Fibroblast of skin of right quadriceps (primary cell): ENCODE measurements around the gene C2CD4A.
"Not testable (repeated sequence)": the region's sequence is repeated elsewhere in the genome, so short reads cannot be mapped to it uniquely, and the experiment has no call there.

ENCODE experiments used
- DNase-seq: peaks from one replicate; pipeline ENCODE4 v3.0.0-alpha.2; 2013

Gene C2CD4A

GRCh38 chr15:62066663-62067447, at the start of gene C2CD4A:
C2CD4A (plus strand) TSS chr15:62066977; CDS start chr15:62067614, 637 bp downstream.
- peak; percentile 26 for DNase-seq

- peak; percentile 7 for DNase-seq
Measured at GRCh38 chr15:62020576-62021160, 46.1 kb upstream of the C2CD4A start.

- no peak for DNase-seq
Measured at GRCh38 chr15:62021991-62022600, 44.7 kb upstream of the C2CD4A start.

- DNase-seq, result no peak
Measured at GRCh38 chr15:62026487-62027262, 40.1 kb upstream of the C2CD4A start.

- no peak for DNase-seq
Measured at GRCh38 chr15:62027263-62027565, 39.6 kb upstream of the C2CD4A start.

GRCh38 chr15:62027916-62028315, 38.9 kb upstream of the C2CD4A start:
- no peak for DNase-seq

GRCh38 chr15:62035256-62035924, 31.4 kb upstream of the C2CD4A start:
- peak; percentile 74 for DNase-seq

- no peak for DNase-seq
Measured at GRCh38 chr15:62046078-62046743, 20.6 kb upstream of the C2CD4A start.

GRCh38 chr15:62047282-62047827, 19.4 kb upstream of the C2CD4A start:
- DNase-seq, result no peak

- DNase-seq, result not testable (repeated sequence)
Measured at GRCh38 chr15:62048254-62048653, 18.5 kb upstream of the C2CD4A start.

GRCh38 chr15:62050115-62050514, 16.7 kb upstream of the C2CD4A start:
- no peak for DNase-seq

GRCh38 chr15:62051166-62051565, 15.6 kb upstream of the C2CD4A start:
- DNase-seq, result no peak

- no peak for DNase-seq
Measured at GRCh38 chr15:62052713-62053112, 14.1 kb upstream of the C2CD4A start.

GRCh38 chr15:62053439-62054085, 13.2 kb upstream of the C2CD4A start:
- no peak for DNase-seq

- no peak for DNase-seq
Measured at GRCh38 chr15:62054979-62055378, 11.8 kb upstream of the C2CD4A start.

- DNase-seq, result no peak
Measured at GRCh38 chr15:62057341-62057980, 9.3 kb upstream of the C2CD4A start.

- DNase-seq, result no peak
Measured at GRCh38 chr15:62058327-62059028, 8.3 kb upstream of the C2CD4A start.

- DNase-seq, result no peak
Measured at GRCh38 chr15:62059108-62059815, 7.5 kb upstream of the C2CD4A start.

- peak; percentile 18 for DNase-seq
Measured at GRCh38 chr15:62059816-62060112, 7.0 kb upstream of the C2CD4A start.
